ENCODE measurements around the gene ZNF48.

ZNF48 gene

DNA sequence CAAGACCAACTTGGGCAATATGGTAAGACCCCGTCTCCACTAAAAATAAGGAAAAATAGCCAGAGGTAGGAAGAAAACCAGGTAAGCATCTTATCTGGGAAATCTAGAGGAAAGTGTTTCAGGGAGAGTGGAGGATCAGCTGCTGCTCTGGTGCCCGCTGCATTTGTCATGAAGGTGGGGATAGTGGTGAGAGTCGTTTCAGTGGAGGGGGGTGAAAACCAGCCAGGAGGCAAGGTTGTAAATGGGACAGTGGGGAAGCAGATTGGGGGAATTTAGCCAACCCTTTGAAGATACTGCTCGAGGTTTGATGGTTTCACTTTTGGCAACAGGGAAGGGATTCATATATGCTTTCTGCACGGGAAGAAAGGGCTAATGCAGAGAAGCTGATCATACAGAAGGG, 25.8 kb downstream of the ZNF48 start:
- no peak for DNase-seq
- TF ChIP-seq, protein P1, sequence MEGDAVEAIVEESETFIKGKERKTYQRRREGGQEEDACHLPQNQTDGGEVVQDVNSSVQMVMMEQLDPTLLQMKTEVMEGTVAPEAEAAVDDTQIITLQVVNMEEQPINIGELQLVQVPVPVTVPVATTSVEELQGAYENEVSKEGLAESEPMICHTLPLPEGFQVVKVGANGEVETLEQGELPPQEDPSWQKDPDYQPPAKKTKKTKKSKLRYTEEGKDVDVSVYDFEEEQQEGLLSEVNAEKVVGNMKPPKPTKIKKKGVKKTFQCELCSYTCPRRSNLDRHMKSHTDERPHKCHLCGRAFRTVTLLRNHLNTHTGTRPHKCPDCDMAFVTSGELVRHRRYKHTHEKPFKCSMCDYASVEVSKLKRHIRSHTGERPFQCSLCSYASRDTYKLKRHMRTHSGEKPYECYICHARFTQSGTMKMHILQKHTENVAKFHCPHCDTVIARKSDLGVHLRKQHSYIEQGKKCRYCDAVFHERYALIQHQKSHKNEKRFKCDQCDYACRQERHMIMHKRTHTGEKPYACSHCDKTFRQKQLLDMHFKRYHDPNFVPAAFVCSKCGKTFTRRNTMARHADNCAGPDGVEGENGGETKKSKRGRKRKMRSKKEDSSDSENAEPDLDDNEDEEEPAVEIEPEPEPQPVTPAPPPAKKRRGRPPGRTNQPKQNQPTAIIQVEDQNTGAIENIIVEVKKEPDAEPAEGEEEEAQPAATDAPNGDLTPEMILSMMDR (IDR thresholded peaks at IDR 0.05; ENCODE audit: low read depth, low read length) = no peak
- H3K36me3 ChIP-seq = peaks cover 50% of the 10 kb centered on the region

DNA sequence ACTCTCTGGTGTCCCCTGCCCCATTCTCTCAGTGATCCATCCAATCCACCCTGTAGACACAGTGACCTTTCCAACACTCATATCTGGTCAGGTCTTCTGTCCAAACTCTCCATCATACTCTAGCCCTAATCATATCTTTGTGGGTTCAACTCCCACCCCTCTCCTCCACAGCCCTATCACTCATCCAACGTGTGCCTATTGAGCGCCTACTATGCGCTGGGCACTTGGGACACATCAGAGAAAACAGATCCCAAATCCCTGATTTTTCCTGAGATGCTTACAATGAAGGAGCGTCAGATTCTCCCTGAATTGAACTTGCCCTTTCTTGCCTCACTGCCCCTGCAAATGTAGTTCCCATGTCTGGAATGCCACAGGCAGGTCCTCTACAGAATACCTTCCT, 32.8 kb downstream of the ZNF48 start:
- Histone ChIP-seq H3K4me3 (ENCODE audit: low read depth, low read length) (no peak overlapping the region), H3K36me3 (peaks cover 53% of the 10 kb centered on the region), H3K27me3 (no peaks in the 10 kb centered on the region), H3K4me1 (no peaks in the 10 kb centered on the region; the same call in 1 of the 2 replicates), H3K9me3 (no peaks in the 10 kb centered on the region)
- TF ChIP-seq, protein P1 (IDR thresholded peaks at IDR 0.05; ENCODE audit: low read depth, low read length) = no peak
- DNase-seq = no peak

More for the DNA sequence above, 25.8 kb downstream of the ZNF48 start:
- H3K9me3 ChIP-seq = no peaks in the 10 kb centered on the region
- no peak overlapping the region for H3K4me3 ChIP-seq (ENCODE audit: low read depth, low read length)
- peaks cover 3% of the 10 kb centered on the region; the same call in 1 of the 2 replicates for H3K4me1 ChIP-seq
- no peaks in the 10 kb centered on the region for H3K27me3 ChIP-seq

DNA sequence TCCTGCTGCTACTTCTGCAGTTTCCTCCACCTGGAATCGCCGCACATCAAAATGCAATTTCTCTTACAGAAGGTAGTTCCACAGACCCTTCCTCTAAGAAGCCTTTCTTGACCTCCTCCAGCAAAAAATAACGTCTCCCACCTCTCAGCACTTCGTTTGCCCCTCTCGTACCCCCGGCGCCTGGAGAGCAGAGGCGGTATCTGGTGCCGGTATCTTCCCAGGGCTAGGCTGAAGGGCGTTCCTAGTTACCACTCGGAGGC, 34.1 kb downstream of the ZNF48 start:
- no peaks in the 10 kb centered on the region for H3K9me3 ChIP-seq
- peak overlapping the region; percentile 66 for H3K4me3 ChIP-seq (ENCODE audit: low read depth, low read length)
- peaks cover 40% of the 10 kb centered on the region for H3K36me3 ChIP-seq
- no peaks in the 10 kb centered on the region for H3K27me3 ChIP-seq
- TF ChIP-seq, protein P1 (IDR thresholded peaks at IDR 0.05; ENCODE audit: low read depth, low read length) = no peak
- H3K4me1 ChIP-seq = no peaks in the 10 kb centered on the region; the same call in 1 of the 2 replicates
- DNase-seq = no peak

DNA sequence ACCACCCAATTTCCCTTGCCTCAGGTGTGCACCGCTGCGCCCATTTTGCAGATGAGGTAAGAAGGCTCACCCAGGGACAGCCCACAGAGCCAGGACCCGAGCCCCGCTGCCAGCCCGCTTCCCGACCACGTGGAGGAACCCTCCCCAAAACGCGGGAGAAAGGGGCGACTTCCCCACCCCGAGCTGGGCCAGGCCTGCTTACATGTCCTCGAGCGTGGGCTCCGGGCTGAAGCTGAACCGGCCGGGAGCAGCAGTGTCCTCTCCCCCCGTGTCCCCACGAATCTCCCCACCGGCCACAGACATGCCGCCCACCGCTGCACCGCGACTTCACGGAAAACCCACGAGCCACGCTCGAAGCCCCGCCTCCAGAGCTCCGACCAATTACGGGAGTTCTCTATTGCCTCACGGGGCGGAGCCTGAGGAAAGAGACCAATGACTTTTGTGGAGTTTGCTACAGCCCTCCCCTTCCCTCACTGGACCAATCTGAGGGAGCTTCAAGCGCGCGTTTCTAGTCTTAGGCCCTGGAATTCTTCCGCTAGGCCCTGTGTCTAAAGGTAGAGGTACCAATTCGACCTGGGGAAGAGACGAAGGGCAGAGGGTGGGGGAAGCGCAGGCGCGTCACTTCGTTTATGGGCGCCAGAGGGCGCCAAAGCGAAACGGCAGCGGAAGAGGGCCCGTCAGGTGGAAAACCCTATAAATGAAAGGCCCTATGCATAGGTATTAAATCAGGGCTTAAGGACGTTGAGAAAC, 34.6 kb downstream of the ZNF48 start, which contains the start of gene DCTPP1:
Gene DCTPP1, minus strand, starts transcription at position 353 of the 750 bp plus-strand sequence. Its CDS starts 50 bp downstream, at position 303.
- peaks cover 35% of the 10 kb centered on the region for H3K36me3 ChIP-seq
- no peaks in the 10 kb centered on the region; the same call in 1 of the 2 replicates for H3K4me1 ChIP-seq
- H3K9me3 ChIP-seq = no peaks in the 10 kb centered on the region
- H3K4me3 ChIP-seq (ENCODE audit: low read depth, low read length) = peak within 1 kb of the TSS; percentile 66
- TF ChIP-seq, protein P1 (IDR thresholded peaks at IDR 0.05; ENCODE audit: low read depth, low read length) = peak; percentile 91
- peak; percentile 97 for DNase-seq
- no peaks in the 10 kb centered on the region for H3K27me3 ChIP-seq

DNA sequence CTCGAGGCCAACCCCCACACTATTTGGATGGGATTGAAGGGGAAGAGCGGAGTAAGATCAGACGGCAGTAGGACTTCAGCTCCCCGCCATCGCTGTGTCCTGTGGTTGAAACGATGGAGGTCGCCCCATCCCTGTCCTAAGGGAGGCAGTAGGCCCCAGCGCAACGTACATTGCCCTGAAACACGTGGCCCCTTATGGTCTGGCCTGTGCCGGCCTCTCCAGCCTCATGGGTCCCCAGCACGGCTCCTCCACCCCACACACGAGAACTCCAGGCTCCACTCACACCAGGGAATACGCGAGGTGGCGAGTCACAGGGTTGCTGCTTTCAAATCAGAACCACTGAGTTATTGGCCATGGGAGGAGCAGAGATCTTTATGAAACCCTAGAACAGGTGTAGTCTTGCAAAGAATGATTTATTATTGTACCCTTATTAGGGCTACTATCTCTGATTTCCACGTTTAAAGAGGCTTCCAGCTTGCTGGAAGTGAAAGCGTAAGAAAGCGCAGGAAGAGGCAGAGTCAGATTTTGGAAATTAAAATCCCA, 35.3 kb downstream of the ZNF48 start:
- Histone ChIP-seq H3K36me3 (peaks cover 29% of the 10 kb centered on the region), H3K4me3 (ENCODE audit: low read depth, low read length) (peak overlapping the region; percentile 2; the same call in 1 of the 2 replicates), H3K4me1 (no peaks in the 10 kb centered on the region; the same call in 1 of the 2 replicates), H3K27me3 (no peaks in the 10 kb centered on the region), H3K9me3 (no peaks in the 10 kb centered on the region)
- DNase-seq = peak; percentile 53
- TF ChIP-seq, protein P1 (IDR thresholded peaks at IDR 0.05; ENCODE audit: low read depth, low read length) = no peak

DNA sequence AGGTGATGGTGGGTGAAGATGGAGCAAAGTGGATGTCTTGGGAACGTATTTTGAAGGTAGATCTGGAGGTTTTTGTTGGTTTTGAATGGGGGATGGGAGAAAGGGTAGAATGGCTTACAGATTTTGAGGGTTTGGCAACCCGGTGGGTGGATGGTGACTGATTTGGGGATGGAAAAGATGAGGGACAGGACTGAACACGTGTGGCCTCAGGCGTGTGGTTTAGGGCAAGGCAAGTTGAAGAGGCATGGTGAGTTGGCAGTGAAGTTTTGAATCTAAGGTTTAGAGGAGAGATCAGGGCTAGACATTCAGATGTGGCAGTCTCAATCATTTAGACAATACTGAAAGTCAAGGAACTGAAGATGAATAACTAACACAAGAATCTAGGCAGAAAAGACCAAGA, 39.6 kb downstream of the ZNF48 start:
- DNase-seq = no peak
- Histone ChIP-seq H3K36me3 (no peaks in the 10 kb centered on the region), H3K4me1 (no peaks in the 10 kb centered on the region; the same call in 1 of the 2 replicates), H3K4me3 (ENCODE audit: low read depth, low read length) (no peak overlapping the region), H3K27me3 (no peaks in the 10 kb centered on the region), H3K9me3 (no peaks in the 10 kb centered on the region)
- TF ChIP-seq, protein P1 (IDR thresholded peaks at IDR 0.05; ENCODE audit: low read depth, low read length) = no peak
